Ishikawa (cell line): ENCODE results near the gene CPPED1.

Experiments used
- CEBPB ChIP-seq: IDR thresholded peaks from 2 replicates; pipeline ENCODE4 v1.6.1; 2012
- CREB1 ChIP-seq: IDR thresholded peaks from 2 replicates; pipeline ENCODE4 v1.6.1; 2012; ENCODE audit warnings: low read depth
- EGR1 ChIP-seq: IDR thresholded peaks from 2 replicates; pipeline ENCODE4 v1.6.1; 2012
- EP300 ChIP-seq: IDR thresholded peaks from 2 replicates; pipeline ENCODE4 v1.6.1; 2012; ENCODE audit warnings: borderline replicate concordance
- FOXM1 ChIP-seq: IDR thresholded peaks from 2 replicates; pipeline ENCODE4 v1.6.1; 2012; ENCODE audit warnings: low read depth, borderline replicate concordance
- MAX ChIP-seq: IDR thresholded peaks from 2 replicates; pipeline ENCODE4 v1.6.1; 2012
- NFIC ChIP-seq: IDR thresholded peaks from 2 replicates; pipeline ENCODE4 v1.6.1; 2012
- RAD21 ChIP-seq: IDR thresholded peaks from 2 replicates; pipeline ENCODE4 v1.6.1; 2012; ENCODE audit warnings: low read depth
- TAF1 ChIP-seq: IDR thresholded peaks from 2 replicates; pipeline ENCODE4 v1.6.1; 2012; ENCODE audit warnings: low read depth, mild to moderate bottlenecking
- TCF12 ChIP-seq: IDR thresholded peaks from 2 replicates; pipeline ENCODE4 v1.6.1; 2012; ENCODE audit warnings: low read depth
- TEAD4 ChIP-seq: IDR thresholded peaks from 2 replicates; pipeline ENCODE4 v1.6.1; 2012
- USF1 ChIP-seq: IDR thresholded peaks from 2 replicates; pipeline ENCODE4 v1.6.1; 2012
- YY1 ChIP-seq: IDR thresholded peaks from 2 replicates; pipeline ENCODE4 v1.6.1; 2012; ENCODE audit warnings: low read depth
- ZBTB7A ChIP-seq: IDR thresholded peaks from 2 replicates; pipeline ENCODE4 v1.6.1; 2012; ENCODE audit warnings: low read depth
- TF ChIP-seq, protein P1 (sequence below): IDR thresholded peaks from 2 replicates; pipeline ENCODE4 v1.6.1; 2012; ENCODE audit warnings: low read depth, mild to moderate bottlenecking

Gene CPPED1

DNA sequence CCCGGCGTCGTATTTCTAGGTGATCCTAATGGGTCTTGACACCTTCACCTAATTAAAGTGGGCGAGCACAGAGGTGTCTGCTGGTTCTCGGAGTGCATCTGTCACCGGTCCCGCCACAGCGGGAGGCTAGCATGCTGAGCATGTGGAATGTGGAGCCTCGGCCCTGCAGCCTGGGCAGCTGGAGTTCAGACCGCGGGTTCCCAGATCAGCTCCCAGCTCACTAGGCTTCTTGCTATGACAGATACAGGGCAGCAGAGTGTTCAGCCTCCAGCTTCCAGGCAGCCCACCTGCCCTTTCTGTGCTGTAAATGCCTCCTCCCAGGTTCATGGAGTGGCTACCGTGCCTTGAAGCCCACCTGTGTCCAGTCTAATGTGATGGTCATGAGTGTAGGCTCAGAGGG is 166.7 kb downstream of the CPPED1 start:
- TF ChIP-seq USF1: no peak
- no peak for TF ChIP-seq NFIC
- TF ChIP-seq TCF12: no peak
- no peak for TF ChIP-seq TEAD4
- TF ChIP-seq ZBTB7A: no peak
- no peak for TF ChIP-seq TAF1
- TF ChIP-seq CREB1: no peak
- no peak for TF ChIP-seq MAX
- TF ChIP-seq EGR1: no peak
- no peak for TF ChIP-seq RAD21
- TF ChIP-seq CEBPB: no peak
- no peak for TF ChIP-seq YY1

GRCh38 chr16:12629271-12629670 is 174.4 kb downstream of the CPPED1 start:
- no peak for TF ChIP-seq CEBPB
- no peak for TF ChIP-seq MAX
- TF ChIP-seq ZBTB7A: no peak
- no peak for TF ChIP-seq EGR1
- no peak for TF ChIP-seq YY1
- TF ChIP-seq TEAD4: no peak
- no peak for TF ChIP-seq CREB1
- no peak for TF ChIP-seq TCF12

DNA sequence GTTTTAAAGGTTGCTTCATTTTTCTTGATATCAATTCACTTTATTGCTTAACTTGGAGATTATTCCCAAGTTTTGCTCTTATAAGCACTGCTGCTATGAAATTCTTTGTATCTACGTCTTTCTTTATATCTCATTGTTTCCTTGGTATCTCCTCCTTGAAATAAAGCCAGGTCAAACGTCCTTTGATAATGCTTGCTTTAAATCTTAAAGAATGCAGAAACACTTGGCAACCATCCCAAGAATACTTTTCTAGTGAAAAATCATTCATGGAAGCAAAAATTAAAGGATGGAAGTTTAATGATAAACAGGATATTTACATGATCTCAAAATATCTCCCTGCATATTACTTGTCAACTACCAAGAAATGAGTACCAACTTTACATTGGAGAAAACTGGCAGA is 175.2 kb downstream of the CPPED1 start:
- TF ChIP-seq TCF12 (no peak), NFIC (no peak), CREB1 (no peak), TAF1 (no peak), USF1 (no peak), FOXM1 (no peak), EP300 (no peak), YY1 (no peak), EGR1 (no peak), MAX (no peak), TEAD4 (no peak), ZBTB7A (no peak), RAD21 (no peak), CEBPB (no peak)
- TF ChIP-seq, protein P1, sequence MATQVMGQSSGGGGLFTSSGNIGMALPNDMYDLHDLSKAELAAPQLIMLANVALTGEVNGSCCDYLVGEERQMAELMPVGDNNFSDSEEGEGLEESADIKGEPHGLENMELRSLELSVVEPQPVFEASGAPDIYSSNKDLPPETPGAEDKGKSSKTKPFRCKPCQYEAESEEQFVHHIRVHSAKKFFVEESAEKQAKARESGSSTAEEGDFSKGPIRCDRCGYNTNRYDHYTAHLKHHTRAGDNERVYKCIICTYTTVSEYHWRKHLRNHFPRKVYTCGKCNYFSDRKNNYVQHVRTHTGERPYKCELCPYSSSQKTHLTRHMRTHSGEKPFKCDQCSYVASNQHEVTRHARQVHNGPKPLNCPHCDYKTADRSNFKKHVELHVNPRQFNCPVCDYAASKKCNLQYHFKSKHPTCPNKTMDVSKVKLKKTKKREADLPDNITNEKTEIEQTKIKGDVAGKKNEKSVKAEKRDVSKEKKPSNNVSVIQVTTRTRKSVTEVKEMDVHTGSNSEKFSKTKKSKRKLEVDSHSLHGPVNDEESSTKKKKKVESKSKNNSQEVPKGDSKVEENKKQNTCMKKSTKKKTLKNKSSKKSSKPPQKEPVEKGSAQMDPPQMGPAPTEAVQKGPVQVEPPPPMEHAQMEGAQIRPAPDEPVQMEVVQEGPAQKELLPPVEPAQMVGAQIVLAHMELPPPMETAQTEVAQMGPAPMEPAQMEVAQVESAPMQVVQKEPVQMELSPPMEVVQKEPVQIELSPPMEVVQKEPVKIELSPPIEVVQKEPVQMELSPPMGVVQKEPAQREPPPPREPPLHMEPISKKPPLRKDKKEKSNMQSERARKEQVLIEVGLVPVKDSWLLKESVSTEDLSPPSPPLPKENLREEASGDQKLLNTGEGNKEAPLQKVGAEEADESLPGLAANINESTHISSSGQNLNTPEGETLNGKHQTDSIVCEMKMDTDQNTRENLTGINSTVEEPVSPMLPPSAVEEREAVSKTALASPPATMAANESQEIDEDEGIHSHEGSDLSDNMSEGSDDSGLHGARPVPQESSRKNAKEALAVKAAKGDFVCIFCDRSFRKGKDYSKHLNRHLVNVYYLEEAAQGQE: no peak

DNA sequence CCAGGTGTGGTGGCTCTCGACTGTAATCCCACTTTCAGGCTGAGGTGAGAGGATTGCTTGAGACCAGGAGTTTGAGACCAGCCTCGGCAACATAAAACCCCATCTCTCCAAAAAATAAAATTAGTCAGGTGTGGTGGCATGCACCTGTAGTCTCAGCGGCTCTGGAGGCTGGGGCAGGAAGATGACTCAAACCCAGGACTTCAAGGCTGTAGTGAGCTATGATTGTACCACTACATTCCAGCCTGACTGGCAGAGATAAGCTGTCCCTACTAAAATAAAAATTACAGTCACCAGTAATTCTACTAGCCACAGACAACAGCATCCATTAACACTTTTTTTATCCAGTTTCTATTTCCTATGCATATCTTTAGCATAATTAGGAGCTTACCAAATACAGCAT is 176.3 kb downstream of the CPPED1 start:
- TF ChIP-seq TEAD4 (no peak), CREB1 (no peak), EGR1 (no peak), MAX (no peak), NFIC (no peak), YY1 (no peak), ZBTB7A (no peak), EP300 (no peak), FOXM1 (no peak), CEBPB (no peak), USF1 (no peak)
- TF ChIP-seq, protein P1: no peak

DNA sequence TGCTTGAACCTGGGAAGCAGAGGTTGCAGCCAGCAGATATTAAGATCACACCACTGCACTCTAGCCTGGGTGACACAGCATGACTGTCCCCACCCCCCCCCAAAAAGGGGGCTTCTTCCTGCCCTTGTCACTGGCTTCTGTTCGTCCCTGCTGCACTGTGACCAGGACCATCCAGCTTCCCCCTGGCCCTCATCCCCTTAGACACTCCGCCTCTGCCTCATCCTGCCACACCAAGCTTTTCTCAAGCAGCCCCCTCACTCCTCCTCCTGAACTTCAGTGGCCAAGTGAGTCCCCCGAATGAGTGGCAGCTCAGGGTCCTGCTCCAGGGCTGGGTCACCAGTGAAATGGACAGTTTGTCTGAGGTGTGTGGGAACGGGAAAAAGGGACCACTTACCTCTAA is 177.3 kb downstream of the CPPED1 start:
- no peak for TF ChIP-seq EGR1
- no peak for TF ChIP-seq FOXM1
- no peak for TF ChIP-seq RAD21
- no peak for TF ChIP-seq MAX
- TF ChIP-seq EP300: no peak
- TF ChIP-seq NFIC: no peak
- TF ChIP-seq ZBTB7A: no peak
- TF ChIP-seq TEAD4: no peak
- TF ChIP-seq, protein P1: no peak
- no peak for TF ChIP-seq TCF12
- TF ChIP-seq YY1: no peak
- TF ChIP-seq CEBPB: no peak
- no peak for TF ChIP-seq CREB1
- no peak for TF ChIP-seq USF1
- no peak for TF ChIP-seq TAF1
